Heart left ventricle (tissue), 16 donors: ENCODE measurements around the gene MYG1. TPM values are rescaled to one million over a fixed set of nuclear protein-coding genes. Genes with fewer than 3 reads are reported as not detected.

ENCODE experiments used
- ATAC-seq, 4 donors: fragments of 200-7000 bp; cut with Tn5 transposase; one replicate each; pipeline ENCODE4 v1.9.1; 2020 to 2022; ENCODE audit warnings: moderate library complexity in 4 of 4, mild to moderate bottlenecking in 3 of 4, moderate number of reproducible peaks in 1 of 4
- DNase-seq, 5 donors: peaks; one replicate each; pipeline ENCODE4 v3.0.0-alpha.2; 2020
- H3K27ac ChIP-seq, 12 donors: fragments of 200-600 bp; sonication (generic) in 4 of 12; one replicate each; pipeline versions ENCODE4 v1.5.0 to v1.8.0; 2016 to 2022; ENCODE audit warnings: mild to moderate bottlenecking in 2 of 12
- H3K27me3 ChIP-seq, 9 donors: fragments of 200-600 bp; sonication (generic) in 2 of 9; one replicate each; pipeline versions ENCODE4 v1.5.1 to v1.8.0; 2016 to 2022; ENCODE audit warnings: mild to moderate bottlenecking in 3 of 9
- H3K36me3 ChIP-seq, 9 donors: fragments of 200-600 bp; sonication (generic) in 2 of 9; one replicate each; pipeline versions ENCODE4 v1.5.0 to v1.8.0; 2018 to 2022; ENCODE audit warnings: mild to moderate bottlenecking in 2 of 9
- H3K4me1 ChIP-seq, 12 donors: fragments of 200-600 bp; sonication (generic) in 4 of 12; one replicate each; pipeline versions ENCODE4 v1.5.0 to v1.8.0; 2016 to 2022; ENCODE audit warnings: mild to moderate bottlenecking in 3 of 12
- H3K4me3 ChIP-seq, 12 donors: fragments of 200-600 bp; sonication (generic) in 4 of 12; one replicate each; pipeline versions ENCODE4 v1.5.0 to v1.8.0; 2017 to 2022; ENCODE audit warnings: mild to moderate bottlenecking in 9 of 12, moderate library complexity in 4 of 12
- H3K9me3 ChIP-seq, 12 donors: fragments of 200-600 bp; sonication (generic) in 4 of 12; one replicate each; pipeline versions ENCODE4 v1.5.0 to v1.8.0; 2016 to 2022; ENCODE audit warnings: mild to moderate bottlenecking in 1 of 12
- POLR2A ChIP-seq, 2 donors: fragments of 450-650 bp; IDR thresholded peaks; one replicate each; pipeline ENCODE4 v1.6.1; 2017; ENCODE audit warnings: antibody characterized with exemption in 2 of 2, mild to moderate bottlenecking in 2 of 2, moderate library complexity in 2 of 2
- WGBS, 4 donors: extraction: QIAGEN DNeasy Blood & Tissue Kit in 2 of 4; methylation state at CpG; one replicate each; pipeline versions ENCODE4 v1.1.5 to v1.1.7; 2013 to 2018; 5-methylcytosine and 5-hydroxymethylcytosine counted together
- intact Hi-C, 10 donors: fragments of 100-400 bp; cut with DNase I; formaldehyde crosslinking; loops; one replicate each; pipeline versions ENCODE4 v1.11.1 to v1.14.2; 2022
- polyA plus RNA-seq, 2 donors: library from polyadenylated mRNA; stranded (reverse); fragments of 200-250 nt; gene quantifications; one replicate each; pipeline ENCODE4 v1.2.3, GENCODE V29; 2013
- total RNA-seq, 9 donors: library from RNA; depleted of rRNA in 2 of 9; stranded (reverse); fragments of >200 nt in 2 of 9; fragmentation: NEBNext Ultra II Directional in 3 of 9; extraction: Animal tissue kit (Norgen Biotek cat#: 25700) in 3 of 9; gene quantifications; one replicate each; pipeline versions ENCODE4 v1.1.0 to v1.2.4, GENCODE V29; 2016 to 2023
- TF ChIP-seq, protein P1 (sequence below), 12 donors: fragments of 200-600 bp; sonication (generic) in 4 of 12; IDR thresholded peaks; one replicate each; pipeline versions ENCODE4 v1.5.0 to v1.8.0; 2018 to 2022; ENCODE audit warnings: antibody characterized with exemption in 12 of 12, mild to moderate bottlenecking in 5 of 12
- donor health status: ischemic (EF 13 %, LVEDD 7.1; RV severe dilation, severe dysfunction).
- donor health status: healthy with polysubstance abuse.
- donor health status: DM: no; HTN: yes; CAD: no.
- donor health status: DM: no; HTN: no; CAD: no.
- donor health status: ischemic (EF 25% LVEDD 6.9; RV normal size, moderate dysfunction).
- donor health status: ischemic (EF 25% LVEDD 5.7; RV mildly dilated, moderate dysfunction).
- donor health status: healthy.
- donor health status: DM: yes; HTN: yes; CAD: no.
- donor health status: ischemic (EF 35%, LVEDD 5.7; RV mildly dilated, moderate dysfunction).
- donor health status: nonischemic (EF 11% LVEDD 7.7; RV severe dilation, severe dysfunction).
- donor health status: DM: yes; HTN: yes; CAD: no.
- donor health status: PGD.
- donor health status: ischemic (EF 29% LVEDD 5.4; RV normal size, mild dysfunction).
- donor health status: nonischemic (EF 23%, LVEDD 6.1; RV moderate dilation, normal function).

The MYG1 gene
- total and polyA plus RNA-seq, 11 donors = 32.1 to 58.6 (median 35.1) TPM

DNA sequence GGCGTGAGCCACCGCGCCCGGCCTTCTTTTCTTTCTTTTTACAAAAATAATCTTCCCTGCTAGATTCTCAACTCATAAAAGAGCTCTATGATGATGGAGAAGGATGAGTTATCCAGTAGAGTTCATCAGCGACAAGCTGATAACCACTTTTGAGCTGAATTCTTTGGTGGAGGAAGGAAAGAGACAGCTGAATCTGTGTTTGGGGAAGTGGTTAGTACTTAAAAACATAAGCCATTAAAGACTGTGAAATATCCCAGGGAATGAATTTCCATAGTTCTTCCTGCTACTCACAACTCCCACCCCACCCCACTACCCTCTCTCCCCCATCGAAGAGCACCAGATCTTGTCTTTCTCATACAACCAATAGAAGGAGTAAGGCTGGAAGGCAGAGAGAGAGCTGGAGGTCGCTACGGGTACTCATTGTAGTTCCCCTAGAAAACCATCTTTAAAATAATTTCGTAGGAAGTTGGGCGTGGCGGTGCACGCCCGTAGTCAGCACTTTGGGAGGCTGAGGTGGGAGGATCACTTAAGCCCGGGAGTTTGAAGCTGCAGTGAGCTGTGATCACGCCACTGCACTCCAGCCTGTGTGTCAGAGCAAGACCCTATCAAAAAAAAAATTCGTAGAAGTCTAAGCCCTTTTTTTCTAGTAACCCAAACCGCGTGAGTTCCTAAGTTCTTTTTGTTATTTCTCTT, 32.0 kb upstream of the MYG1 start:
- 52 to 57% (median 52%) methylated on average over 18 of the region's 18 CpGs for WGBS, 4 donors
- intact Hi-C loops = loop anchor here in 4 of 10 donors (5.0 kb wide), 2 partner anchors 45 to 55 kb away; no protein-coding TSS in a partner anchor
- Histone ChIP-seq H3K9me3 (no peaks in the 10 kb centered on the region), H3K27me3 (no peaks in the 10 kb centered on the region), H3K36me3 (no peaks in the 10 kb centered on the region), H3K27ac (peak overlapping the region in 8 of 12 donors; percentile 3 to 79 (median 38)), H3K4me1 (peaks cover 0 to 23% (median 4%) of the 10 kb centered on the region in 12 donors), H3K4me3 (peak overlapping the region; percentile 33 to 80 (median 67))
- ATAC-seq = peak in 2 of 4 donors; percentile 31 to 50
- TF ChIP-seq POLR2A (IDR thresholded peaks at IDR 0.05) = no peak
- no peak for DNase-seq

DNA sequence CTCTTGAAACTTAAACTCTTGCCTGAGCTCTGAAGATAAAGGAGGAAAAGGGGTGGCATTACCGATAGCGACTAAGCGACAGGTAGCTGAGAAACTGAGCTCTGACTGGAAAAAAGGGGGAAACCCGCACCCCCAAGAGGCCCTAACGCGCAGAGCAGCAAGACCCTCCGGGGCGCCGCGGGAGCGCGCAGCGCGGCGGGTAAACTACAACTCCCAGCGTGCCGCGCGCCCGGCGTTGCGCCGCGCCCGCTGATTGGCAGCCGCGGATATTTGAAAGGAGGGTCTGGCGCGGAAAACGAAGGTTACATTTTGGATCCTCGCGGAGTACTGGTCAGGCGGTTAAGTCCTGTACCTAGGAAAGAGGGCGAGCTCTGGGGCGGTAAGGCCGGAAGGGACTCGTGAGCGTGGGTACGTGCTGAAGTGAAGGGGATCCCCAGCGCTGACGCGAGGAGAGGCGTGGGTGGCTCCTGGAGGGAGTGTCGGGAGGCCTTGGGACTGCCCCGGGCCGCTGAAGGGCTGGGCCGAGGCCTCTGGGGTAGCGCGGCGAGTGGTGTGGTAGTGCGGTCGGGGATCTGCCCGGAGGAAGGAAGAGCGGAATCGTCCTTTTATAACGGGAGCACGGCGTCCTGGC, 31.4 kb upstream of the MYG1 start, which contains the start of gene ESPL1:
TSS of gene ESPL1 (plus strand) at position 301 of the 631 bp plus-strand sequence. CDS start 468 bp downstream, outside the sequence.
- peak; percentile 83 to 94 (median 92) for ATAC-seq
- peak; percentile 65 to 85 (median 74) for DNase-seq
- TF ChIP-seq POLR2A (IDR thresholded peaks at IDR 0.05) = peak in 1 of 2 donors; percentile 10
- TF ChIP-seq, protein P1, sequence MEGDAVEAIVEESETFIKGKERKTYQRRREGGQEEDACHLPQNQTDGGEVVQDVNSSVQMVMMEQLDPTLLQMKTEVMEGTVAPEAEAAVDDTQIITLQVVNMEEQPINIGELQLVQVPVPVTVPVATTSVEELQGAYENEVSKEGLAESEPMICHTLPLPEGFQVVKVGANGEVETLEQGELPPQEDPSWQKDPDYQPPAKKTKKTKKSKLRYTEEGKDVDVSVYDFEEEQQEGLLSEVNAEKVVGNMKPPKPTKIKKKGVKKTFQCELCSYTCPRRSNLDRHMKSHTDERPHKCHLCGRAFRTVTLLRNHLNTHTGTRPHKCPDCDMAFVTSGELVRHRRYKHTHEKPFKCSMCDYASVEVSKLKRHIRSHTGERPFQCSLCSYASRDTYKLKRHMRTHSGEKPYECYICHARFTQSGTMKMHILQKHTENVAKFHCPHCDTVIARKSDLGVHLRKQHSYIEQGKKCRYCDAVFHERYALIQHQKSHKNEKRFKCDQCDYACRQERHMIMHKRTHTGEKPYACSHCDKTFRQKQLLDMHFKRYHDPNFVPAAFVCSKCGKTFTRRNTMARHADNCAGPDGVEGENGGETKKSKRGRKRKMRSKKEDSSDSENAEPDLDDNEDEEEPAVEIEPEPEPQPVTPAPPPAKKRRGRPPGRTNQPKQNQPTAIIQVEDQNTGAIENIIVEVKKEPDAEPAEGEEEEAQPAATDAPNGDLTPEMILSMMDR (IDR thresholded peaks at IDR 0.05) = peak in 6 of 12 donors; percentile 12 to 53 (median 34)
- intact Hi-C loops = loop anchor here in 4 of 10 donors (5.0 kb wide), 2 partner anchors 46 to 56 kb away; no protein-coding TSS in a partner anchor
- WGBS, 4 donors = 0 to 1% (median 0%) methylated on average over 25 to 58 of the region's 58 CpGs
- peak within 1 kb of the TSS in 8 of 12 donors; percentile 3 to 79 (median 38) for H3K27ac ChIP-seq
- peak within 1 kb of the TSS; percentile 33 to 80 (median 67) for H3K4me3 ChIP-seq
- no peaks in the 10 kb centered on the region for H3K27me3 ChIP-seq
- H3K9me3 ChIP-seq = no peaks in the 10 kb centered on the region
- H3K4me1 ChIP-seq = peaks cover 0 to 23% (median 4%) of the 10 kb centered on the region in 12 donors
- no peaks in the 10 kb centered on the region for H3K36me3 ChIP-seq

DNA sequence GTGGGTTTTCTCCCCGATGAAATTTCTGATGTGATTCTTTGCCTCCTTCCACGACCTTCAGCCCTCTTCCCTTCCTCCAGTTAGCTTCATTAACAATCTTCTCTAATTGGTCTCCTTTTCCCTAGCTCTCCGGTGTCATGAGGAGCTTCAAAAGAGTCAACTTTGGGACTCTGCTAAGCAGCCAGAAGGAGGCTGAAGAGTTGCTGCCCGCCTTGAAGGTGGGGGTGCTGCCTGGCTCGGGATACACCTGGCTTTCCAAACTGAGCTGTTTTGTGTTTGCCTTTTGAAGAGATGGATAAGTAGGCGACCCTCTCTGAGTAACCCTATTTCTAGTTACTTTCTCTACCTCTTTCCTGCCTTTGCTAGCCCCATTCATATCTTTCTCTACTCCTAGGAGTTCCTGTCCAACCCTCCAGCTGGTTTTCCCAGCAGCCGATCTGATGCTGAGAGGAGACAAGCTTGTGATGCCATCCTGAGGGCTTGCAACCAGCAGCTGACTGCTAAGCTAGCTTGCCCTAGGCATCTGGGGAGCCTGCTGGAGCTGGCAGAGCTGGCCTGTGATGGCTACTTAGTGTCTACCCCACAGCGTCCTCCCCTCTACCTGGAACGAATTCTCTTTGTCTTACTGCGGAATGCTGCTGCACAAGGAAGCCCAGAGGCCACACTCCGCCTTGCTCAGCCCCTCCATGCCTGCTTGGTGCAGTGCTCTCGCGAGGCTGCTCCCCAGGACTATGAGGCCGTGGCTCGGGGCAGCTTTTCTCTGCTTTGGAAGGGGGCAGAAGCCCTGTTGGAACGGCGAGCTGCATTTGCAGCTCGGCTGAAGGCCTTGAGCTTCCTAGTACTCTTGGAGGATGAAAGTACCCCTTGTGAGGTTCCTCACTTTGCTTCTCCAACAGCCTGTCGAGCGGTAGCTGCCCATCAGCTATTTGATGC, 30.6 kb upstream of the MYG1 start:
- H3K4me3 ChIP-seq = peak overlapping the region in 11 of 12 donors; percentile 33 to 80 (median 68)
- no peaks in the 10 kb centered on the region for H3K9me3 ChIP-seq
- peaks cover 0 to 23% (median 4%) of the 10 kb centered on the region in 12 donors for H3K4me1 ChIP-seq
- ATAC-seq (no peak), DNase-seq (no peak)
- no peaks in the 10 kb centered on the region for H3K27me3 ChIP-seq
- WGBS, 4 donors = 44 to 59% (median 57%) methylated on average over 15 to 20 of the region's 20 CpGs
- no peaks in the 10 kb centered on the region for H3K36me3 ChIP-seq
- H3K27ac ChIP-seq = peak overlapping the region in 2 of 12 donors; percentile 63 to 79
- intact Hi-C loops = loop anchor here in 4 of 10 donors (5.0 kb wide), 2 partner anchors 47 to 57 kb away; no protein-coding TSS in a partner anchor
- no peak for TF ChIP-seq POLR2A (IDR thresholded peaks at IDR 0.05)
- TF ChIP-seq, protein P1 (IDR thresholded peaks at IDR 0.05) = no peak

DNA sequence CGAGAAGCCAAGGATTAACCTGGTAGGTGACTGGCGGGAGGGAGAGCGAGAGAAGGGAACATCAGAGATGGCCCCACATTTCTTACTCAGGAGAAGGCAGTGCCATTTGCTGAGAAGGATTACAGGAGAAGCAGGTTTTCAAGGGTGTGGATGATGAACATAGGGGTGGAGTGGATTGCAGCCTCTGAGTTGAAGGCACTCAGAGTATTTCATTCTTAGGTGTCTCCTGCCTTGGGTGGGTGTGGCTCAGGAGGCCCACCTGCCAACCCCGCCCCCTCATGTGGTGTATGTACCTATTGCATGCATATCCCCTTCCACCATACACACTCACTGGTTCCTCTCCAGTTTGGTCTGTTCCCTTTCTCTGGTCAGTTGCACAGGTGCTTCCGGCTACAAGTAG, 25.1 kb upstream of the MYG1 start:
- TF ChIP-seq POLR2A (IDR thresholded peaks at IDR 0.05) = no peak
- TF ChIP-seq, protein P1 (IDR thresholded peaks at IDR 0.05) = no peak
- no peak for DNase-seq
- WGBS, 4 donors = 95 to 99% (median 96%) methylated on average over 5 of the region's 5 CpGs
- no peak overlapping the region for H3K27ac ChIP-seq
- no peaks in the 10 kb centered on the region for H3K27me3 ChIP-seq
- ATAC-seq = no peak
- intact Hi-C loops = no loop called here
- no peak overlapping the region for H3K4me3 ChIP-seq
- peaks cover 0 to 2% (median 0%) of the 10 kb centered on the region in 12 donors for H3K4me1 ChIP-seq
- peaks cover 0 to 4% (median 0%) of the 10 kb centered on the region in 9 donors for H3K36me3 ChIP-seq
- H3K9me3 ChIP-seq = no peaks in the 10 kb centered on the region
